Mesenteric fat pad (tissue), 1 donor: ENCODE measurements around the gene LNX1. TPM values are rescaled to one million over a fixed set of nuclear protein-coding genes. Genes with fewer than 3 reads are reported as not detected.

Experiments
- DNase-seq: peaks from one replicate; pipeline ENCODE4 v3.0.0-alpha.2; 2020; ENCODE audit warnings: low spot score
- total RNA-seq: library from RNA; stranded (reverse); fragmentation: NEBNext Ultra II Directional; extraction: Animal tissue kit (Norgen Biotek cat#: 25700); gene quantifications from one replicate; pipeline ENCODE4 v1.2.1, GENCODE V29; 2021
- donor health status: DM: yes; HTN: yes; CAD: no.

The LNX1 gene
- total RNA-seq, 1 donor from 2014 or later, result 20.7 TPM

- no peak for DNase-seq
These were observed 91.5 kb downstream of the LNX1 start for GRCh38 chr4:53499791-53500190.

- no peak for DNase-seq
These were observed 92.6 kb downstream of the LNX1 start for GRCh38 chr4:53498706-53499105.

- no peak for DNase-seq
These were observed 93.6 kb downstream of the LNX1 start for GRCh38 chr4:53497487-53498244.

- no peak for DNase-seq
These were observed 96.4 kb downstream of the LNX1 start for GRCh38 chr4:53494851-53495250.

DNA sequence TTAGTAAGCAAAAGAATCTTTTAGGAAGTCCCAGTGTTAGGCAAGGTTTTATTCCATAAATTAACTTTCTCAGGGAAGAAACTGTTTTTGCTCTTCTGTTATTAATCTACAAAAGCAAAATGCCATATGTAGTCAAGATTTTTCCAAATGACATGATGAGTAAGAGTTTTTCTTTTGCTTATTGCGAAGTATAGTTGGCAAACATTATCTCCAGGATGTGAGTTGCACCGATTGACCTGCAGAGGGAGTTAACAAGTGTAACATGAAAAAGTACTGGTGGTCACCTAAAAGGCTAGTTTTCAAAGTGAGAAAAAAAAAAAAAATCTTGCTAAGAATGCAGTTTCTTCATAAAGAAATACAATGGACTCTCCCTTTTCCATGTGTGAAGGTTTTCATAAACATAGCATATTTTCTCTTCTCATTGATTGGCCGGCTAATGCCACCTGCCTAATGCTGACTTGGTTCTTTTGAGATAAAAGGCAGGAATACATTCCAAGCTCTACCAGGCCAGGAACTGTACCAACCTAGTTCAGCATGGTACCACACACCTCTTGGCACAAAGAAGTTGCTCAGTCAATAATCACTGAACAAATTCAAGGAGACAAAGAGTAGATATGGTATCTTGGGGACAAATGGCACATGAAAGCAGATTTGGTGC lies 100.2 kb downstream of the LNX1 start:
- no peak for DNase-seq

DNA sequence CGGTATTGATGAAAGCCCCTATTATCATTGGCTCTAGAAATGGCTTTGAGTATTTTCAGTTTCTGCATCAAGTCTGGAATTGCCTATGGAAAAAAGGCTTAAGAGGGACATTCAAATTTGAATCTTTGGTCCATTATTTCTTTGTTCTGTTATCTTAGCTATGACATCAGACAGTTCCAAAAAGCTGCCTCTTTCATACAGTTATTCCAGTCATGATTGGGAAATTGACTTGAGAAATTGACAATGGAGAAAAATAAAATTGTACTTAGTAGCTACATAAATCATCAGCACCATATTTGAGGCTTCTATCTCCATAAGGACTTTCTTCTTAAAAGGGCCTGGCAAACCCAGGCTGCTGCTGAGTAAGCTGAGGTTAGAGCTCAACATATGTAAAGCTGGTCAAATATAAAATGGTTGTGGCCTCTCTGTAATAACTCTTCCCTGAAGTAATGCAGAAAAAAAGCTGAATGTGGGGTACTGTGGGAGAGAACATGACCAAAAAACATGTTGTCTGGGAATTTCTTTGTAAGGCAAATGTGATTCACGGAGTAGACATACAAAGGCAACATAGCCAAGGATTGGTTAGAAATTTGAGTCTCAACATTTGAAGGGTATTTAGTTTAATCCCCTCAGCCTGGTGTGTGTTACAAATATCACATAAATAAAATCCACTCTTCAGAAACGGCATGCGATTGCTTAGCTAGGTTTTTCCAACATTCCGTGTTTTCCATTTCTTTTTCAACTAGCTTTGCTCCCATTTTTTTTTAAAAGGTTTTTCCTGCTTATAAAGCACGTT lies 100.9 kb downstream of the LNX1 start:
- no peak for DNase-seq

GRCh38 chr4:53489279-53489889 lies 101.9 kb downstream of the LNX1 start:
- DNase-seq, result no peak

GRCh38 chr4:53487766-53488165 lies 103.5 kb downstream of the LNX1 start:
- DNase-seq, result no peak

GRCh38 chr4:53485658-53486040 lies 105.6 kb downstream of the LNX1 start:
- no peak for DNase-seq

DNA sequence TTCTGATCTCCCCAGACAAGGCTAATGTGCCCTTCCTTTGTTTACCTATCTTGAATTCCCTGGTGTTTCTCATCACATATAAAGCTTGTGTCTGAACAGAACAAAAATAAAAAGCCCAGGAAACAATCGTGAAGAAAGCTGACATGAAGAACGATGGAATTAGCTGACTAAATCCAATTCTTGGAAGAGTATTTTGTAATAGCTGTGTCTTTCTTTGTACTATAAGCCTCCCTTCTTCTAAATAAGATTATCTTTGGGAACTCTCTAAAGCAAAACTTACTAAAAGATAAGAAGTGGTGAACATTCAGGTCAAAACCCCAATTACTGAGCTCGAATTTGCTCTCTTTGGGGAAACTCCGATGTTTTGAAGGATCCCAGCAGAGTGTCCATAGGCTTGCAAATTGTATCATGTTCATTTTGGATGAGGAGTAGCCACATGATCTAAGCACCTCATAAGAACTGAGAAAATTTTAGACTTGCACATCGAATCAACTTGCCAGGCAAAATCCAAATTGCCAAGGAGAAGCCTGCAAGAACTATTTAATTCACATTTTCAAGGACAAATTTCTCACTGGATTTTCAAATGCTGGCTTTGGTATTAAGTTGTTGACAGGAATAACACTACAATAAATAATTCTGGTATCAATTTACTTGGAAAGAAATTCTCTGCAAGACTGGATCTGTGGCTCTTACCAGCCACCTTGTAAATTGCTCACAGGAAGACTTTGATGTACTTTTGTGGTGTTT lies 106.2 kb downstream of the LNX1 start:
- DNase-seq, result no peak

DNA sequence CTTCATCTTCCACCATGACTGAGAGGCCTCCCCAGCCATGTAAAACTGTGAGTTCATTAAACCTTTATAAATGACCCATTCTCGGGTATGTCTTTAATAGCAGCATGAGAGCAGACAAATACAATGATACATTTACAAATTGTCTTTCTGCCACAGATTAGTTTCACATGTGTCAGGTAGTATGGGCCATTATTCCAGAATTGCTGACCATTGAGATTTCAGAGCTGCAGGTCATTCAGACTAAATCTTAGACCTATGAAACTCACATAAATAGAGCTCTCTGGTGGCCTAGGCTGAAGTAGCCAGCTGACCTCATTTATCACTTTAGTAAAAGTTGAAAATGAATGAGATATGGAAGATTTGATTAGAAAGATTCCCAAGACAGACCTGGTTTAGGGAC lies 108.0 kb downstream of the LNX1 start:
- no peak for DNase-seq

DNA sequence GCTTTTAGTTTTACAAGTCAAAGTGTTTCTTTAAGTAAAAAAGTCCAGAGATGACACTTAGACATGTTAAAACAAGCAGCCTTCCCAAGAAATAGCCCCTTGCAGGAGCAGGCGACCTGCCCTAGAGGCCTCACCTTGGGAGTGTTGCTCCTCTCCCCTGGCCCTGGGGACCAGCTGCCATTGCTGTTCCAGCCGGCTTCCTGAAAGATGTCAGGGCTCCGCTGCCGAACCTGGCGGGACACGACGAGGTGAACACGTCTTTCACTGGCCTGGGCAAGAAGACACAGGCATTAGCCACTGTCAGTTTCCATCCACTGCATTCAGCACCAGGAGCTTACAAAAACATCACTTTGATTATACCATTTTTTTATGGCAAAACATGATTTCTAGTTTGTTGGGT lies 109.7 kb downstream of the LNX1 start:
- no peak for DNase-seq

GRCh38 chr4:53480909-53481308 lies 110.4 kb downstream of the LNX1 start:
- no peak for DNase-seq

GRCh38 chr4:53479736-53480525 lies 111.4 kb downstream of the LNX1 start:
- no peak for DNase-seq

GRCh38 chr4:53478671-53479456 lies 112.4 kb downstream of the LNX1 start:
- DNase-seq, result no peak

DNA sequence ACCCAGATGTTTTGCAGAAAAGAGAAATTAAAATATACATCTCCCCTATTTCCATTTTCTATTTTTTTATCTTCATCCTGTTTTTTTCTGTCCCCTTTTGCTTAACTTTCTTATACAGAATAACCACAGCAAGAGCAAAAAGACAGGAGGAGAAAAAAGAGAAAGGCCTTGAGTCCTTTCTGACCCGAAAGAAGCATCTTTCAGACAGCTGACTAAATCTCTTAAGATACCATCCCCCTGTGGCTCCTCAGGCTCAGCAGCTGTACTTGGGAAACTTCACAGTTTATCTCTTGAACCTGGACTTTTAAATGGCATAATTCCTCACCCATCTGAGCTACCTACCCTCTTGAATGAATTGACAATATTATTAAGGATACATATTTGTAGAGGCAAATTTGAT lies 113.7 kb downstream of the LNX1 start:
- no peak for DNase-seq

GRCh38 chr4:53477038-53477565 lies 114.2 kb downstream of the LNX1 start:
- no peak for DNase-seq

DNA sequence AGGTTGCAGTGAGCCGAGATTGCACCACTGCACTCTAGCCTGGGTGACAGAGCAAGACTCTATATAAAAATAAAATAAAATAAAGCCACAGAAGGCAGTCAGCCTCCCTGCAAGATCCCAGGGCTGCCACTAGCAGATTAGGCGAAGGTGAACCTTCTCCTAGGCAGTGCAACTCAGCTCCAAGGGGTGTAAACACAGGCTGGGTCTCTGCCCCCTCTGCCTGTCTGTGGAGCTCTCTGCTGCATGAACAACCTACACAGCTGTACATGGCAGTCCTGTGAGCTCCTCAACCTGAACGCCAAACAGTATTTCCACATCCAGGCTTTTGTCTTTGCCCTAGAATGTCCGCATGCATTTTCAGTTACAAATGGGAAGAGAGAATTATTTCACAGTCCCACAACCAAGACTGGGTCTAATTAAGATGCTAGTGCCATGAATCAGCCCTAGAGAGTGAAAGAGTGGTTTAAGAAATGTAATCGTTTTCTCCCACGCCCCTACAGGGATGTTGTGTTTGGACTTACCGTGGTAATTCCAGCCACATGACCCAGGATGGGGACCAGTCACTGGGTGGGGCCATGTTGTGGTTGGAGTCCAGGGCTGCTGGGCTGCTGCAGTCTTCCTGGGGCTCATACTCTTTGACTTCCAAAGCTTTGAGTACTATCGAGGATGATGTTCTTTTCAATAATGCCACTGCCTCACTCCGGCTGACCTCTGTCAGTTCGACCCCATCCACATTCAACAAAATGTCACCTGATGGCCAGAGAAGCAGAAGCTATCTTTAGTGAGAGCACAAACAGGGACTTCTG lies 114.9 kb downstream of the LNX1 start:
- DNase-seq, result no peak
